Measurements from ENCODE around the gene C7orf33.

DNA sequence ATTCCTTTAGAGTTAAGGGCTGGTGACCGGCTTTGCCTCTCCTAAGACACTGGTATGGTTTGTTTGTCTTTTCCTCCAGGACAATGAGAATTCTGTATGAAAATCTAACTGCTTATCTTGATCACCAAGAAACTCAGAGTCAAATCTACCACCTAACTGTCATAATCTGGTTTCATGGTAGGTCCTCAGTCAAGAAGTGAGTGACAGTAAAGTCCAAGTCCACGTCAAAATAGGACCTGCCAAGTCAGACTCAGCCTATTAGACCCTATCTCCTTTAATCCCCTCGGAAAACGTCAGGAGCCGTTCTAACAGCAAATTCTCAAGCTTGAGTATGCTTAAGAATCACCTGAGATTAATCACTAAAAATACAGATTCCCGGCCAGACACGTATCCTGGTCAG, 37.4 kb downstream of the C7orf33 start:
- TF ChIP-seq, protein P1, sequence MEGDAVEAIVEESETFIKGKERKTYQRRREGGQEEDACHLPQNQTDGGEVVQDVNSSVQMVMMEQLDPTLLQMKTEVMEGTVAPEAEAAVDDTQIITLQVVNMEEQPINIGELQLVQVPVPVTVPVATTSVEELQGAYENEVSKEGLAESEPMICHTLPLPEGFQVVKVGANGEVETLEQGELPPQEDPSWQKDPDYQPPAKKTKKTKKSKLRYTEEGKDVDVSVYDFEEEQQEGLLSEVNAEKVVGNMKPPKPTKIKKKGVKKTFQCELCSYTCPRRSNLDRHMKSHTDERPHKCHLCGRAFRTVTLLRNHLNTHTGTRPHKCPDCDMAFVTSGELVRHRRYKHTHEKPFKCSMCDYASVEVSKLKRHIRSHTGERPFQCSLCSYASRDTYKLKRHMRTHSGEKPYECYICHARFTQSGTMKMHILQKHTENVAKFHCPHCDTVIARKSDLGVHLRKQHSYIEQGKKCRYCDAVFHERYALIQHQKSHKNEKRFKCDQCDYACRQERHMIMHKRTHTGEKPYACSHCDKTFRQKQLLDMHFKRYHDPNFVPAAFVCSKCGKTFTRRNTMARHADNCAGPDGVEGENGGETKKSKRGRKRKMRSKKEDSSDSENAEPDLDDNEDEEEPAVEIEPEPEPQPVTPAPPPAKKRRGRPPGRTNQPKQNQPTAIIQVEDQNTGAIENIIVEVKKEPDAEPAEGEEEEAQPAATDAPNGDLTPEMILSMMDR (conservative IDR thresholded peaks at IDR 0.05; ENCODE audit: low read depth in 2 of 2) = no peak
- TF ChIP-seq REST (IDR thresholded peaks at IDR 0.05; ENCODE audit: unreplicated experiment) = no peak
- no peak for TF ChIP-seq EZH2 (IDR thresholded peaks at IDR 0.05; ENCODE audit: low read depth, unreplicated experiment)
- no peak for TF ChIP-seq POLR2AphosphoS5 (IDR thresholded peaks at IDR 0.05; ENCODE audit: low read depth)
- no peak for TF ChIP-seq EZH2phosphoT487 (IDR thresholded peaks at IDR 0.05; ENCODE audit: unreplicated experiment)
- TF ChIP-seq JUNB (IDR thresholded peaks at IDR 0.05; ENCODE audit: unreplicated experiment) = no peak
